HG03060 (cell line): ENCODE measurements around the gene ANKS3.

Experiments used
- ATAC-seq: cut with Tn5 transposase; IDR thresholded peaks from one replicate; pipeline ENCODE4 v1.9.1; 2021; ENCODE audit warnings: low read depth, moderate number of reproducible peaks; ENCODE audit not compliant: unreplicated experiment

ANKS3 gene

GRCh38 chr16:4676831-4677230, 57.2 kb downstream of the ANKS3 start:
- no peak for ATAC-seq

GRCh38 chr16:4675864-4676786, 57.9 kb downstream of the ANKS3 start:
- no peak for ATAC-seq

- no peak for ATAC-seq
Measured at GRCh38 chr16:4674926-4675530, 59.0 kb downstream of the ANKS3 start.

GRCh38 chr16:4673387-4674046, 60.6 kb downstream of the ANKS3 start:
- ATAC-seq, result no peak

GRCh38 chr16:4668313-4668960, 65.6 kb downstream of the ANKS3 start:
- no peak for ATAC-seq

GRCh38 chr16:4667203-4667963, 66.7 kb downstream of the ANKS3 start:
- ATAC-seq, result no peak

GRCh38 chr16:4666537-4667202, 67.4 kb downstream of the ANKS3 start:
- ATAC-seq, result no peak

GRCh38 chr16:4664538-4665418, 69.3 kb downstream of the ANKS3 start:
- ATAC-seq, result no peak

GRCh38 chr16:4663777-4664465, 70.2 kb downstream of the ANKS3 start:
- no peak for ATAC-seq

GRCh38 chr16:4663465-4663776, 70.7 kb downstream of the ANKS3 start:
- no peak for ATAC-seq

- ATAC-seq, result no peak
Measured at GRCh38 chr16:4661661-4662060, 72.4 kb downstream of the ANKS3 start.

- ATAC-seq, result no peak
Measured at GRCh38 chr16:4660454-4661007, 73.5 kb downstream of the ANKS3 start.

- no peak for ATAC-seq
Measured at GRCh38 chr16:4659363-4660353, 74.4 kb downstream of the ANKS3 start.

- no peak for ATAC-seq
Measured at GRCh38 chr16:4656695-4657686, 77.1 kb downstream of the ANKS3 start.

GRCh38 chr16:4656221-4656620, 77.8 kb downstream of the ANKS3 start:
- no peak for ATAC-seq

GRCh38 chr16:4655801-4656200, 78.3 kb downstream of the ANKS3 start:
- no peak for ATAC-seq
